ENCODE data around the gene FCN2.

GRCh38 chr9:134850611-134851010, 30.0 kb upstream of the FCN2 start:
- TF ChIP-seq, protein P1, sequence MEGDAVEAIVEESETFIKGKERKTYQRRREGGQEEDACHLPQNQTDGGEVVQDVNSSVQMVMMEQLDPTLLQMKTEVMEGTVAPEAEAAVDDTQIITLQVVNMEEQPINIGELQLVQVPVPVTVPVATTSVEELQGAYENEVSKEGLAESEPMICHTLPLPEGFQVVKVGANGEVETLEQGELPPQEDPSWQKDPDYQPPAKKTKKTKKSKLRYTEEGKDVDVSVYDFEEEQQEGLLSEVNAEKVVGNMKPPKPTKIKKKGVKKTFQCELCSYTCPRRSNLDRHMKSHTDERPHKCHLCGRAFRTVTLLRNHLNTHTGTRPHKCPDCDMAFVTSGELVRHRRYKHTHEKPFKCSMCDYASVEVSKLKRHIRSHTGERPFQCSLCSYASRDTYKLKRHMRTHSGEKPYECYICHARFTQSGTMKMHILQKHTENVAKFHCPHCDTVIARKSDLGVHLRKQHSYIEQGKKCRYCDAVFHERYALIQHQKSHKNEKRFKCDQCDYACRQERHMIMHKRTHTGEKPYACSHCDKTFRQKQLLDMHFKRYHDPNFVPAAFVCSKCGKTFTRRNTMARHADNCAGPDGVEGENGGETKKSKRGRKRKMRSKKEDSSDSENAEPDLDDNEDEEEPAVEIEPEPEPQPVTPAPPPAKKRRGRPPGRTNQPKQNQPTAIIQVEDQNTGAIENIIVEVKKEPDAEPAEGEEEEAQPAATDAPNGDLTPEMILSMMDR (IDR thresholded peaks at IDR 0.05; ENCODE audit: low read depth, low read length, missing input control) = no peak
- TF ChIP-seq, protein P2, sequence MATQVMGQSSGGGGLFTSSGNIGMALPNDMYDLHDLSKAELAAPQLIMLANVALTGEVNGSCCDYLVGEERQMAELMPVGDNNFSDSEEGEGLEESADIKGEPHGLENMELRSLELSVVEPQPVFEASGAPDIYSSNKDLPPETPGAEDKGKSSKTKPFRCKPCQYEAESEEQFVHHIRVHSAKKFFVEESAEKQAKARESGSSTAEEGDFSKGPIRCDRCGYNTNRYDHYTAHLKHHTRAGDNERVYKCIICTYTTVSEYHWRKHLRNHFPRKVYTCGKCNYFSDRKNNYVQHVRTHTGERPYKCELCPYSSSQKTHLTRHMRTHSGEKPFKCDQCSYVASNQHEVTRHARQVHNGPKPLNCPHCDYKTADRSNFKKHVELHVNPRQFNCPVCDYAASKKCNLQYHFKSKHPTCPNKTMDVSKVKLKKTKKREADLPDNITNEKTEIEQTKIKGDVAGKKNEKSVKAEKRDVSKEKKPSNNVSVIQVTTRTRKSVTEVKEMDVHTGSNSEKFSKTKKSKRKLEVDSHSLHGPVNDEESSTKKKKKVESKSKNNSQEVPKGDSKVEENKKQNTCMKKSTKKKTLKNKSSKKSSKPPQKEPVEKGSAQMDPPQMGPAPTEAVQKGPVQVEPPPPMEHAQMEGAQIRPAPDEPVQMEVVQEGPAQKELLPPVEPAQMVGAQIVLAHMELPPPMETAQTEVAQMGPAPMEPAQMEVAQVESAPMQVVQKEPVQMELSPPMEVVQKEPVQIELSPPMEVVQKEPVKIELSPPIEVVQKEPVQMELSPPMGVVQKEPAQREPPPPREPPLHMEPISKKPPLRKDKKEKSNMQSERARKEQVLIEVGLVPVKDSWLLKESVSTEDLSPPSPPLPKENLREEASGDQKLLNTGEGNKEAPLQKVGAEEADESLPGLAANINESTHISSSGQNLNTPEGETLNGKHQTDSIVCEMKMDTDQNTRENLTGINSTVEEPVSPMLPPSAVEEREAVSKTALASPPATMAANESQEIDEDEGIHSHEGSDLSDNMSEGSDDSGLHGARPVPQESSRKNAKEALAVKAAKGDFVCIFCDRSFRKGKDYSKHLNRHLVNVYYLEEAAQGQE (IDR thresholded peaks at IDR 0.05) = no peak

All from liver (tissue), 2 donors.